Keratinocyte (primary cell): Measurements from ENCODE around the gene ZC3H12C.

ENCODE experiments used
- CTCF ChIP-seq, 3 experiments: IDR thresholded peaks in 1 of 3; conservative IDR thresholded peaks in 1 of 3; optimal IDR thresholded peaks in 1 of 3; 2 replicates in 2 of 3; 3 replicates in 1 of 3; pipeline versions ENCODE3 to v1.5.1; 2011; ENCODE audit warnings: low read length in 3 of 3, mild to moderate bottlenecking in 3 of 3, moderate library complexity in 2 of 3, control low read depth in 1 of 3, inconsistent platforms in 1 of 3; ENCODE audit not compliant: insufficient read depth in 2 of 3; ENCODE audit errors: extremely low read depth in 1 of 3
- EZH2 ChIP-seq: IDR thresholded peaks from one replicate; pipeline ENCODE4 v1.6.1; 2012; ENCODE audit warnings: inconsistent platforms, mild to moderate bottlenecking, low read length, moderate library complexity

DNA sequence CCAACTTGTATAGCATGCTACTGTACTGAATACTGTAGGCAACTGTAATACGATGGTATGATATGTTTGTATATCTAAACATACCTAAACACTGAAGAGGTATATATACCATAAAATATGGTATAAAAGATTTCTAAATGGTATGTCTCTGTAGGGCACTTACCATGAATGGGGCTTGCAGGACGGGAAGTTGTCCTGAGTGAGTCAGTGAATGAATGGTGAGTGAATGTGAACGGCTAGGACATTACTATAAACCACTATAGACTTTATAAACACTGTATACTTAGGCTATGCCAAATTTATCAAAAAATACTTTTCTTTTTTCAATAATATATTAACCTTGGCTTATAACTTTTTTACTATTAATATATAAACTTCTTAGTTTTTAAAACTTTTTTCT, 66.8 kb downstream of the ZC3H12C start:
- TF ChIP-seq CTCF (optimal IDR thresholded peaks at IDR 0.05 in 1 of 3, IDR thresholded peaks at IDR 0.05 in 1 of 3, conservative IDR thresholded peaks at IDR 0.05 in 1 of 3; ENCODE audit: extremely low read depth in 1 of 3, insufficient read depth in 2 of 3, low read length in 3 of 3) (no peak), EZH2 (no peak)
